22Rv1 (cell line): Measurements from ENCODE around the gene IGSF8.

ENCODE experiments used
- CTCF ChIP-seq: fragments of 450-650 bp; IDR thresholded peaks from 2 replicates; pipeline ENCODE4 v1.5.1; 2017; ENCODE audit warnings: mild to moderate bottlenecking
- ZFX ChIP-seq: fragments of 450-650 bp; IDR thresholded peaks from 2 replicates; pipeline ENCODE4 v1.6.1; 2017; ENCODE audit warnings: antibody characterized with exemption, borderline replicate concordance

- TF ChIP-seq CTCF (no peak), ZFX (no peak)
These were observed 1.1 kb downstream of the IGSF8 start for GRCh38 chr1:160097151-160097910.
